Stomach smooth muscle (tissue), 2 donors: ENCODE measurements around the gene EFCAB11.

Experiments
- H3K27ac ChIP-seq: one replicate; pipeline ENCODE4 v1.7.0; 2013; ENCODE audit warnings: mild to moderate bottlenecking, low read length, inconsistent platforms
- H3K27me3 ChIP-seq, 2 donors: one replicate each; pipeline ENCODE4 v1.7.0; 2013; ENCODE audit warnings: low read length in 2 of 2; ENCODE audit not compliant: insufficient read depth in 2 of 2, control insufficient read depth in 1 of 2
- H3K36me3 ChIP-seq, 2 donors: one replicate each; pipeline ENCODE4 v1.7.0; 2013; ENCODE audit warnings: low read length in 2 of 2; ENCODE audit not compliant: control insufficient read depth in 2 of 2, insufficient read depth in 2 of 2
- H3K4me1 ChIP-seq: one replicate; pipeline ENCODE4 v1.7.0; 2013; ENCODE audit warnings: low read length; ENCODE audit not compliant: control insufficient read depth, insufficient read depth
- H3K4me3 ChIP-seq, 2 donors: one replicate each; pipeline ENCODE4 v1.7.0; 2013; ENCODE audit warnings: low read length in 2 of 2
- H3K9ac ChIP-seq, 2 donors: one replicate each; pipeline ENCODE4 v1.7.0; 2013; ENCODE audit warnings: low read length in 2 of 2, mild to moderate bottlenecking in 1 of 2
- H3K9me3 ChIP-seq, 2 donors: one replicate each; pipeline ENCODE4 v1.7.0; 2013; ENCODE audit warnings: low read length in 2 of 2; ENCODE audit not compliant: control insufficient read depth in 2 of 2
- donor health status: healthy.
- donor health status: Pancreatic carcinoma.

The EFCAB11 gene

DNA sequence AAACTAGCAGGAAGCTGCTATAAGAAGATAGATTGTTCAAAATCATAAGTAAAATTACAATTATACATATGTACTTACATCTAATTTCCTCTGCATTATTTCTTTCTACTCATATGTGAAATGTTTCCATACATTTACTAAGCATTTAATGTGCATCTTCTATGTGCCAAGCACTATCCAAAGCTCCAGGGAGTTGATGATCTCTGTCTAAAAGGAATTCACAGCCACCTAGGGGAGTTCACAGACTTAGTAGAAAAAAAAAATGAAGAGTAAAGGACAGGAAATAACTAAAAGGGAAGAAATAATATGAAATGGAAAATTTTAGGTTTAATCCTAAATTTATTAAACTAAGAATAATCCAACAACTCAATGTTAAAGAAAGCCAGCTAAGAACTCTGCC lies 91.7 kb downstream of the EFCAB11 start:
- Histone ChIP-seq H3K4me3 (no peak overlapping the region), H3K9me3 (peaks cover 0 to 3% of the 10 kb centered on the region in 2 donors), H3K4me1 (no peaks in the 10 kb centered on the region), H3K36me3 (no peaks in the 10 kb centered on the region), H3K9ac (no peak overlapping the region), H3K27me3 (no peaks in the 10 kb centered on the region), H3K27ac (no peak overlapping the region)

DNA sequence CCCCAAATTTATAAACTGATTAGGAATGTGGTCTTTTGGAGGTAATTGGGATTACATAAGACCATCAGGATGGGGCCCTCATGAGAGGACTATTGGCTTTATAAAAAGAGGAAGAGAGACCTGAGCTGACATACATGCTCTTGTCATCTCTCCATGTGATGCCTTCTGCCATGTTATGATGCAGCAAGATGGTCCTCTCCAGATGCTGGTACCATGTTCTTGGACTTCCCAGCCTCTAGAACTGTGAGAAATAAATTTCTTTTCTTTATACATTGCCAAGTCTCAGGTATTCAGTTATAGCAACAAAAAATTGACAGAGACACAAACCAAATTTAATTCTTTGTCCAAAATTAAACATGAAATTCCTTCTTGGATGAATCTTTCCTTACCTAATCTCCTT lies 92.9 kb downstream of the EFCAB11 start:
- no peaks in the 10 kb centered on the region for H3K27me3 ChIP-seq
- H3K9ac ChIP-seq, result no peak overlapping the region
- no peaks in the 10 kb centered on the region for H3K9me3 ChIP-seq
- H3K4me1 ChIP-seq, result no peaks in the 10 kb centered on the region
- H3K27ac ChIP-seq, result no peak overlapping the region
- H3K4me3 ChIP-seq, result no peak overlapping the region
- H3K36me3 ChIP-seq, result no peaks in the 10 kb centered on the region

DNA sequence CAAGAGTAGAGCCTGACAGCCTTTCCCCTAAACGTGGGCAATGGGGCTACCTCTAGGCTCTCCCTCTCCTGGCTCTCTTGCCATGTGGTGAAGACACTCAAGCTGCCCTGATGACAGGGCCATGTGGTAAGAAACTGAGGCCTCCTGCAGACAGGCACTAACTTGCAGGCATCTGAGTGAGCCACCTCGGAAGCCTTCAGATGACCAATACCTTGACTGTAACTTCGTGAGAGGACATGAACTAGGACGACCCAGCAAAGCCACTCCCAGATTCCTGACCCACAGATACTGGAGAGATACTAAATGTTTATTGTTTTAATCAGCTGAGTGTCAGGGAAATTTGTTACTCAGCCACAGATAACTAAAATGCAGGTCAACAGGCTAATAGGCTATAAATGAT lies 96.4 kb downstream of the EFCAB11 start:
- Histone ChIP-seq H3K9ac (no peak overlapping the region), H3K27ac (no peak overlapping the region), H3K4me1 (no peaks in the 10 kb centered on the region), H3K36me3 (no peaks in the 10 kb centered on the region), H3K4me3 (no peak overlapping the region), H3K9me3 (no peaks in the 10 kb centered on the region), H3K27me3 (no peaks in the 10 kb centered on the region)

DNA sequence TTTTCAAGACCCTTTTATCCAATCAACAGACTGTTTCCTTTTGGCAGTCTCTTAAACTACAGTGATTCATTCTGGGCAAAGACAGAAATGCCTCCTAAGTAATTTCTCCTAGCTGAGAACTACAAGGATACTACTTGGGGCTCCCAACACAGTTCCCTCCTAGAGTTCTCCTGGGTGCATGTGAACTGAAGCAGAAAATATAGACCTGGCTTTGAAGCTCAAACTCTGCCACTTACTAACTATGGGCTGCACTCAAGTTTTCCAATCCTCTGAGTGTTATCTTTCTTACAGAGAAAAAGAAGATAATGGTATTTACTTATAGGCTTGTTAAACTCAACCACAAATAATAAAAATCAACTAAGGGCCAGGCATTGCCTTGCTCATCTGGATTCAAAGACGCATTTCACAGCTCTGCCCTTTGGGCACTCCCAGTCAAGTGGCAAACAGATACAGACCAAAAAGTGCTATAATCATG lies 97.6 kb downstream of the EFCAB11 start:
- H3K4me3 ChIP-seq, result no peak overlapping the region
- no peaks in the 10 kb centered on the region for H3K4me1 ChIP-seq
- H3K27me3 ChIP-seq, result no peaks in the 10 kb centered on the region
- H3K27ac ChIP-seq, result no peak overlapping the region
- no peaks in the 10 kb centered on the region for H3K36me3 ChIP-seq
- no peak overlapping the region for H3K9ac ChIP-seq
- no peaks in the 10 kb centered on the region for H3K9me3 ChIP-seq

DNA sequence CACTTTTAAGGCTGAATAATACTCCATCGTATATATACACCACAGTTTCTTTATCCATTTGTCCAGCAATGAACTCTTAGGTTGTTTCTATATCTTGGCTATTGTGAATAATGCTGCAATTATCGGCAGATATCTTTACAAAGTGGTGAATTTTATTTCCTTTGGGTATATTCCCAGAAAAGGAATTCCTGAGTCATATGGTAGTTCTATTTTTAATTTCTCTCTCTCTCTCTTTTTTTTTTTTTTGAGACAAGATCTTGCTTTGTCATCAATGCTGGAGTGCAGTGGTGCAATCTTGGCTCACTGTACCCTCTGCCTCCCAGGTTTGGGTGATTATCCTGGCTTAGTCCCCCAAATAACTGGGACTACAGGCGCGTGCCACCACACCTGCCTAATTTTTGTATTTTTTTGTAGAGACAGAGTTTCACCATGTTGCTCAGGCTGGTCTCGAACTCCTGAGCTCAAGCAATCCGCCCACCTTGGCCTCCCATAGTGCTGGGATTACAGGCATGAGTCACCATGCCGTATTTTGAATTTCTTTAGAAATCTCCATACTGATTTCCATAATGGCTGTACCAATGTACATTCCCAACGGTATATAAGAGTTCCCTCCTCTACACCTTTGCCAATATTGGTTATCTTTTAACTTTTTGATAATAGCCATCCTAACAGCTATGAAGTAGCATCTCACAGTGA lies 98.4 kb downstream of the EFCAB11 start:
- Histone ChIP-seq H3K4me1 (no peaks in the 10 kb centered on the region), H3K27me3 (no peaks in the 10 kb centered on the region), H3K36me3 (no peaks in the 10 kb centered on the region), H3K9me3 (no peaks in the 10 kb centered on the region), H3K9ac (no peak overlapping the region), H3K27ac (no peak overlapping the region), H3K4me3 (no peak overlapping the region)

DNA sequence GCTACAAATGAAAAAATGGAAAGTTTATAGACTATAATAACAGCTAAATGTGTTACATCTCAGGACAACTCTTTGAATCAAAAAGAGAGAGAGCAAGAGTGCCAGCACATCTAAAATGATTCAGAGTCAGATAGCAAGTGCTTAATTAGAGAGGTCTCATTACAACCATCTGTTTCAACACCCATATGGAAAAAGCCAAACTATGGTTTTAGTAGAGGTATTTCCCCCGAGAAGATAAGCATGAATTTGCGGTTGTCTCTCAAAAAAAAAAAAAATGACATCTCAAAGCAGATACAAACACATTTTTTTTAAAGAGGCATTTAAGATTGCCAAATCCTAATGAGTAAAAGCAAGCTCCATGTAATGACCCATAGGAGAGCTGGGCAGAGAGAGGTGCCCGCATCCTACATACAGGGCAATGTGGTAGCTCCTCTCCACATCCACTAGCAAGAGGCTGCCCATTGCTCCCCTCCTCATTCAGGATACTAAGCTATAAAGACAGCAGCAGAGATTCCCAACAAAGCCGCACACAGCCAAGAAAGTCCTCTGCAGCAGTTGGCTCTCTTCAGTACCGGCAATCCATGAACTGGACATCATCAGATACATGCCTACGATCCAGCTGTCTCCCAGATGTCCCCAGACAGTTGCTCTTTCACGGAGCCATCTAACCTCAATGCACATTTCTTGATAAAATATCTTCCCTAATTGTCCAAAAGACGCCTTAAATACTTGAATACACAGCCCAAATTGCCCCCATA lies 100.4 kb downstream of the EFCAB11 start:
- Histone ChIP-seq H3K36me3 (no peaks in the 10 kb centered on the region), H3K4me3 (no peak overlapping the region), H3K27me3 (no peaks in the 10 kb centered on the region), H3K9me3 (no peaks in the 10 kb centered on the region), H3K27ac (no peak overlapping the region), H3K4me1 (no peaks in the 10 kb centered on the region), H3K9ac (no peak overlapping the region)

DNA sequence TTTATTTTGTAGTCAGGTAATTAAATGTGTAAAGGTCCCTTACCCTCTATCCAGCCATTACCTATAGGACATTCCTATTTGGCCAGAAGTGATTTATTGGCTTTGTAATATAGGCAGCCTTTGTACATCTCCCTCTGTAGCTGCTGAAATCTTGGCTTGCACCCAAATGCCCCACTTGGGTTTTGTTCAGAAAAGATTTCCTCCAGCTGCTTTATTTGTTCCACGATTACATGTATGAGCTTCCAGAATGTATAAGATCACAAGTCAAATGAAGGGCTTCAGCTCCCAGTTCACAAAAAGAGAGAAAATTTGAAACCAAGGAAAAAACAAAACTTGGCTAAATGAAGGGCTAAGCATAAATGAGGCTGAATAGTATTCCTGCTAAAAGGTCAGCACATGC lies 103.4 kb downstream of the EFCAB11 start:
- no peak overlapping the region for H3K4me3 ChIP-seq
- no peaks in the 10 kb centered on the region for H3K27me3 ChIP-seq
- H3K9ac ChIP-seq, result no peak overlapping the region
- H3K36me3 ChIP-seq, result no peaks in the 10 kb centered on the region
- no peak overlapping the region for H3K27ac ChIP-seq
- no peaks in the 10 kb centered on the region for H3K9me3 ChIP-seq
- no peaks in the 10 kb centered on the region for H3K4me1 ChIP-seq

DNA sequence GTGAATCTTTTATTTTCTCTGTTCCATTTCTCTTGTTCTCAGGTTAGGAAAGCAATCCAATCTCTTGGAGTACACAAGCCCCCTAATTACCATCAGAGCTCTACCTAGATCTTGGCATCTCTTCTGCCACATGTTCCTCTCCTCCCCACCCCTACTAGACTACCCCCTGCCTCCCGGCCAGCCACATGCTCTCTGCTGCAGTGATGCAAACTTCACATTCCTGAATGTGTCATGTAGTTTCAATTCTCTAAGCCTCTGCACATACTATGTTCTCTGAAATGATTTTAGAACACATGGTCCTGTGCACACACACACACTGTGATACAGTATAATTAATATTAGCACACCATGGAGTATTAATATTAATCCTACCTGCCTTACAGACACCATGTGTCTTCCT lies 104.6 kb downstream of the EFCAB11 start:
- H3K27me3 ChIP-seq, result no peaks in the 10 kb centered on the region
- no peaks in the 10 kb centered on the region for H3K9me3 ChIP-seq

DNA sequence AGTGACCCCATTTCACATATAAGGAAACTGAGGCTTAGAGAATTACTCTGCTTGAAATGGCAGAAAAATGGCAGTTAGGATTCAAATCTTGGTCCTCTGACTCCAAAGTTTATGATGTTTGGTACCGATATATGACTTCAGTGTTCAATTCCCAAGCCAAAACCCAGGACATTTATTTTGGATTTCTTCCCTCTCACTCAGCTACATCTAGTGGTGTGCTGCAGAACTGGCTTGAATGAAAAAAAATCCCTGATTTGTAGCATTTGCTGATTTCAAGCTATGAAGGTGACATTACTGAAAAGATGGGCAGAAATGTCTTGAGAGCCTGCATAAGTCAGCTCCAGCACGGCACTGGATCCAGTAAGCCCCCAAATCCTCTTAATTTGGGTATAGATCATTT lies 106.4 kb downstream of the EFCAB11 start:
- Histone ChIP-seq H3K4me3 (no peak overlapping the region), H3K27me3 (no peaks in the 10 kb centered on the region), H3K36me3 (no peaks in the 10 kb centered on the region), H3K9ac (peak overlapping the region in 1 of 2 donors; percentile 6), H3K27ac (no peak overlapping the region), H3K4me1 (no peaks in the 10 kb centered on the region), H3K9me3 (no peaks in the 10 kb centered on the region)

More for the DNA sequence above, 104.6 kb downstream of the EFCAB11 start:
- no peaks in the 10 kb centered on the region for H3K4me1 ChIP-seq
- H3K9ac ChIP-seq, result no peak overlapping the region
- no peak overlapping the region for H3K27ac ChIP-seq
- H3K36me3 ChIP-seq, result no peaks in the 10 kb centered on the region
- no peak overlapping the region for H3K4me3 ChIP-seq

DNA sequence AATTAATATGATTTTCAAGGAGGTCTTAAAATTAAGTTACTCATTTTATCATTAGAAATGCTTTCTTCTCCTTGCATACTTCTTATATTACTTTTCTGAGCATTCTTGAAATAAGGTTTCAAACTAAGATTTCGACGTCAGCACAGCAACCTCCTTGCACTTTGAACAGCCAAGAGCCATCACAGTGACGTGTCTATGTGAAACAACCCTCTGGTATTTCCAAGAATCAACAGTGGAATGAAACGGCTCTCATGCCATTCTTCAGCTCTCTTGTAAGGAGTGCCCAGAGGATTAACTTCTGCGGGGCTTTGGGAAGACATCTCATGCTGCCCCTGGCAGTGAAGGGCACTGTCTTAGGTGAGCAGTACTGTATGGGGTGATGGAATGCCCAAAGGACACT lies 109.2 kb downstream of the EFCAB11 start:
- no peak overlapping the region for H3K27ac ChIP-seq
- no peak overlapping the region for H3K9ac ChIP-seq
- no peaks in the 10 kb centered on the region for H3K36me3 ChIP-seq
- no peaks in the 10 kb centered on the region for H3K27me3 ChIP-seq
- no peaks in the 10 kb centered on the region for H3K4me1 ChIP-seq
- H3K4me3 ChIP-seq, result no peak overlapping the region
- H3K9me3 ChIP-seq, result no peaks in the 10 kb centered on the region

DNA sequence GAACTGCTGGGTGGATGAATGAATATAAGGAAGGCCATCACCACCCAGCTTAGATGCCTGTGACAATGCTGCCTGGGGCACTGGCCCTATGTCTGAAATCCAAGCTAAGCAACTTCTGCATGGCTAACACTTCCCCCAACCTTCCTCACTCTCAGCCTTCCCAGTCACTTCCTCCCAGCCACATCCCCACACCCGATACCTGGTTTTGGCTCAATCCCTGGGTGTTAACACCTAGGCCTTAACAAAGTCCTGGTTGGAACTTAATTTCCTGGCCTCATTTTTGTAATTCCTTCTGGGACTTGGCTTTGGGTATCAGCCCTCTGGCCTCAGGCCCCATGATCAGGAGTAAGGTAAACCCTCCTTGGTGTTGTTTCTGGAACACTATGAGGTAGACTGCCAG lies 110.0 kb downstream of the EFCAB11 start:
- Histone ChIP-seq H3K36me3 (no peaks in the 10 kb centered on the region), H3K9ac (no peak overlapping the region), H3K9me3 (no peaks in the 10 kb centered on the region), H3K27me3 (no peaks in the 10 kb centered on the region), H3K27ac (no peak overlapping the region), H3K4me1 (no peaks in the 10 kb centered on the region), H3K4me3 (no peak overlapping the region)
